ENCODE results near the gene LRRIQ4.

DNA sequence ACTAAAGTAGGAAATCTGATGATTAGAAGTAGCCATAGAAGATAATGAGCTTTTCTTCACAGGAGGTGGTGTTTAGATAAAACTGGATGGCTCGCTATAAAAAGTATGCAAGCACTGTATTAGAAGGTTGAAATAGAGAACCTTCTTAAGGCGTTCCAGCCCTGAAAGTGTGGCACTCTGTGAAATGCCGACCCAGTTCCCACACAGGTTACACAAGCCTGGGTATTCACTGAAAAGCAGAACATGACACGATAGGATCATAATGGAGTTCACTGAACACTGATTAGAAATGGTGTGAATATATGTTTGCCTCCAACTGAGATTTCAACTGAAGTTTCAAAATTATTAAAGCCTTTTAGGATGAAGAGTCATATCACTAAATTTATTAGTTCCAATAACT, 15.0 kb downstream of the LRRIQ4 start:
- TF ChIP-seq, protein P1, sequence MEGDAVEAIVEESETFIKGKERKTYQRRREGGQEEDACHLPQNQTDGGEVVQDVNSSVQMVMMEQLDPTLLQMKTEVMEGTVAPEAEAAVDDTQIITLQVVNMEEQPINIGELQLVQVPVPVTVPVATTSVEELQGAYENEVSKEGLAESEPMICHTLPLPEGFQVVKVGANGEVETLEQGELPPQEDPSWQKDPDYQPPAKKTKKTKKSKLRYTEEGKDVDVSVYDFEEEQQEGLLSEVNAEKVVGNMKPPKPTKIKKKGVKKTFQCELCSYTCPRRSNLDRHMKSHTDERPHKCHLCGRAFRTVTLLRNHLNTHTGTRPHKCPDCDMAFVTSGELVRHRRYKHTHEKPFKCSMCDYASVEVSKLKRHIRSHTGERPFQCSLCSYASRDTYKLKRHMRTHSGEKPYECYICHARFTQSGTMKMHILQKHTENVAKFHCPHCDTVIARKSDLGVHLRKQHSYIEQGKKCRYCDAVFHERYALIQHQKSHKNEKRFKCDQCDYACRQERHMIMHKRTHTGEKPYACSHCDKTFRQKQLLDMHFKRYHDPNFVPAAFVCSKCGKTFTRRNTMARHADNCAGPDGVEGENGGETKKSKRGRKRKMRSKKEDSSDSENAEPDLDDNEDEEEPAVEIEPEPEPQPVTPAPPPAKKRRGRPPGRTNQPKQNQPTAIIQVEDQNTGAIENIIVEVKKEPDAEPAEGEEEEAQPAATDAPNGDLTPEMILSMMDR (IDR thresholded peaks at IDR 0.05): no peak
- no peak for TF ChIP-seq POLR2A (IDR thresholded peaks at IDR 0.05)
